Kidney (tissue), 14 donors: ENCODE measurements around the gene ADAMTS17. TPM values are rescaled to one million over a fixed set of nuclear protein-coding genes. Genes with fewer than 3 reads are reported as not detected.
A peak's percentile ranks its signal among the peaks of the same experiment; 100 is the strongest.

Experiments used
- DNase-seq, 5 donors: peaks; one replicate each; pipeline ENCODE4 v3.0.0-alpha.2; 2013 to 2020
- FAIRE-seq: peaks from 2 replicates; lab custom pipeline; 2012; peaks lifted over from hg19 to GRCh38; lab: Jason Lieb, UNC
- H3K27ac ChIP-seq, 2 donors: one replicate each; pipeline ENCODE4 v1.7.0; 2013; ENCODE audit warnings: low read depth in 2 of 2, low read length in 2 of 2, inconsistent platforms in 1 of 2
- H3K27me3 ChIP-seq: one replicate; pipeline ENCODE4 v1.7.1; 2013; ENCODE audit warnings: low read length, inconsistent platforms; ENCODE audit not compliant: control insufficient read depth, insufficient read depth
- H3K36me3 ChIP-seq, 3 donors: one replicate each; pipeline versions ENCODE4 v1.7.0 to v1.7.1; 2013; ENCODE audit warnings: low read length in 3 of 3, control low read depth in 1 of 3, inconsistent platforms in 1 of 3; ENCODE audit not compliant: insufficient read depth in 3 of 3, control insufficient read depth in 2 of 3
- H3K4me1 ChIP-seq, 3 donors: one replicate each; pipeline versions ENCODE4 v1.7.0 to v1.7.1; 2013; ENCODE audit warnings: low read length in 3 of 3, inconsistent platforms in 1 of 3, low read depth in 1 of 3; ENCODE audit not compliant: control insufficient read depth in 2 of 3, insufficient read depth in 2 of 3
- H3K4me3 ChIP-seq, 3 donors: one replicate each; pipeline versions ENCODE4 v1.7.0 to v1.8.1; 2013; ENCODE audit warnings: low read length in 3 of 3, control low read depth in 1 of 3, inconsistent platforms in 1 of 3
- H3K9ac ChIP-seq, 3 donors: one replicate each; pipeline versions ENCODE4 v1.7.0 to v1.7.1; 2013; ENCODE audit warnings: low read length in 3 of 3, control low read depth in 1 of 3, inconsistent platforms in 1 of 3
- H3K9me3 ChIP-seq, 3 donors: one replicate each; pipeline versions ENCODE4 v1.7.0 to v1.7.1; 2013; ENCODE audit warnings: low read length in 3 of 3, control low read depth in 1 of 3, inconsistent platforms in 1 of 3; ENCODE audit not compliant: control insufficient read depth in 2 of 3, insufficient read depth in 1 of 3
- CTCF ChIP-seq: IDR thresholded peaks from 3 replicates; pipeline ENCODE4 v1.5.1; 2012; ENCODE audit warnings: mild to moderate bottlenecking, moderate library complexity, borderline replicate concordance; ENCODE audit not compliant: insufficient read depth; ENCODE audit errors: extremely low read depth
- intact Hi-C: fragments of 100-400 bp; cut with DNase I; formaldehyde crosslinking; loops from one replicate; pipeline ENCODE4 v1.11.1; 2022
- polyA plus RNA-seq: library from polyadenylated mRNA; stranded (reverse); fragments of 350-450 nt; fragmentation: Illumina TruSeq; extraction: RNeasy Lipid Tissue Mini Kit (QIAGEN cat#74804); gene quantifications from one replicate; pipeline ENCODE4 v1.2.3, GENCODE V29; 2014; ENCODE audit warnings: low read depth, low replicate concordance; ENCODE audit not compliant: insufficient read depth
- total RNA-seq: library from RNA; stranded (reverse); fragmentation: NEBNext Ultra II Directional; extraction: Animal tissue kit (Norgen Biotek cat#: 25700); gene quantifications from one replicate; pipeline ENCODE4 v1.2.1, GENCODE V29; 2021
- donor health status: control.
- donor health status: control.
- donor health status: control.
- donor health status: control.
- donor health status: control.
- donor health status: DM: yes; HTN: yes; CAD: no.
- donor health status: Normal renal cell carcinoma (clear cell type).

The ADAMTS17 gene
- total and polyA plus RNA-seq, 2 donors from 2014 or later, result 1.7 to 2.2 TPM

GRCh38 chr15:100218434-100218833 lies 123.3 kb downstream of the ADAMTS17 start:
- no peak for FAIRE-seq
- no peak overlapping the region for H3K4me3 ChIP-seq
- no peaks in the 10 kb centered on the region for H3K27me3 ChIP-seq
- no peak for TF ChIP-seq CTCF
- intact Hi-C loops, result no loop called here
- no peaks in the 10 kb centered on the region for H3K9me3 ChIP-seq
- no peaks in the 10 kb centered on the region for H3K36me3 ChIP-seq
- DNase-seq, result no peak
- H3K9ac ChIP-seq, result no peak overlapping the region
- peaks cover 0 to 15% (median 14%) of the 10 kb centered on the region in 3 donors for H3K4me1 ChIP-seq
- no peak overlapping the region for H3K27ac ChIP-seq

GRCh38 chr15:100216182-100216581 lies 125.6 kb downstream of the ADAMTS17 start:
- no peaks in the 10 kb centered on the region for H3K27me3 ChIP-seq
- DNase-seq, result peak in 1 of 5 donors; percentile 19
- FAIRE-seq, result no peak
- no peak overlapping the region for H3K9ac ChIP-seq
- no peak for TF ChIP-seq CTCF
- intact Hi-C loops, result no loop called here
- H3K27ac ChIP-seq, result peak overlapping the region in 1 of 2 donors; percentile 47
- peaks cover 0 to 26% (median 20%) of the 10 kb centered on the region in 3 donors for H3K4me1 ChIP-seq
- peak overlapping the region in 2 of 3 donors; percentile 16 to 32 for H3K4me3 ChIP-seq
- no peaks in the 10 kb centered on the region for H3K36me3 ChIP-seq
- no peaks in the 10 kb centered on the region for H3K9me3 ChIP-seq

- Histone ChIP-seq H3K9ac (no peak overlapping the region), H3K27ac (peak overlapping the region; percentile 47 to 59), H3K27me3 (no peaks in the 10 kb centered on the region), H3K36me3 (no peaks in the 10 kb centered on the region), H3K4me3 (peak overlapping the region in 1 of 3 donors; percentile 16), H3K4me1 (peaks cover 0 to 26% (median 20%) of the 10 kb centered on the region in 3 donors), H3K9me3 (no peaks in the 10 kb centered on the region)
- intact Hi-C loops, result no loop called here
- TF ChIP-seq CTCF, result no peak
- DNase-seq (peak in 1 of 5 donors; percentile 4), FAIRE-seq (no peak)
Observed at GRCh38 chr15:100215843-100216169, 126.0 kb downstream of the ADAMTS17 start.
